ENCODE measurements around the gene PPP2R5A. TPM values are rescaled to one million over a fixed set of nuclear protein-coding genes. Genes with fewer than 3 reads are reported as not detected.

PPP2R5A gene
- total and polyA plus RNA-seq, 2 experiments from 2014 or later: 51.7 to 67.4 TPM

GRCh38 chr1:212241501-212241900, 43.7 kb upstream of the PPP2R5A start:
- Histone ChIP-seq H3K4me3 (no peak overlapping the region), H3K9me3 (ENCODE audit: low read depth) (no peaks in the 10 kb centered on the region), H3K36me3 (no peaks in the 10 kb centered on the region), H3K27me3 (no peaks in the 10 kb centered on the region), H3K4me1 (ENCODE audit: low read depth) (peaks cover 23% of the 10 kb centered on the region), H3K27ac (no peak overlapping the region)
- DNase-seq (ENCODE audit: low read depth in 1 of 2, low spot score in 1 of 2): no peak
- no peak for TF ChIP-seq CTCF (IDR thresholded peaks at IDR 0.05; ENCODE audit: low read depth, low read length)

GRCh38 chr1:212241957-212242287, 43.3 kb upstream of the PPP2R5A start:
- H3K27ac ChIP-seq: no peak overlapping the region

GRCh38 chr1:212242288-212242984, 42.8 kb upstream of the PPP2R5A start:
- TF ChIP-seq CTCF (IDR thresholded peaks at IDR 0.05; ENCODE audit: low read depth, low read length): no peak
- peaks cover 19% of the 10 kb centered on the region for H3K4me1 ChIP-seq (ENCODE audit: low read depth)
- no peaks in the 10 kb centered on the region for H3K36me3 ChIP-seq
- H3K4me3 ChIP-seq: no peak overlapping the region
- no peaks in the 10 kb centered on the region for H3K9me3 ChIP-seq (ENCODE audit: low read depth)
- H3K27me3 ChIP-seq: no peaks in the 10 kb centered on the region
- no peak overlapping the region for H3K27ac ChIP-seq
- no peak for DNase-seq (ENCODE audit: low read depth in 1 of 2, low spot score in 1 of 2)

More at GRCh38 chr1:212241957-212242287, 43.3 kb upstream of the PPP2R5A start:
- Histone ChIP-seq H3K4me1 (ENCODE audit: low read depth) (peaks cover 19% of the 10 kb centered on the region), H3K4me3 (no peak overlapping the region), H3K36me3 (no peaks in the 10 kb centered on the region), H3K27me3 (no peaks in the 10 kb centered on the region), H3K9me3 (ENCODE audit: low read depth) (no peaks in the 10 kb centered on the region)
- no peak for DNase-seq (ENCODE audit: low read depth in 1 of 2, low spot score in 1 of 2)
- TF ChIP-seq CTCF (IDR thresholded peaks at IDR 0.05; ENCODE audit: low read depth, low read length): no peak

GRCh38 chr1:212242985-212243308, 42.3 kb upstream of the PPP2R5A start:
- H3K27ac ChIP-seq: no peak overlapping the region
- DNase-seq (ENCODE audit: low read depth in 1 of 2, low spot score in 1 of 2): no peak
- H3K4me1 ChIP-seq (ENCODE audit: low read depth): peaks cover 14% of the 10 kb centered on the region
- H3K36me3 ChIP-seq: no peaks in the 10 kb centered on the region
- H3K4me3 ChIP-seq: no peak overlapping the region
- H3K9me3 ChIP-seq (ENCODE audit: low read depth): no peaks in the 10 kb centered on the region
- no peak for TF ChIP-seq CTCF (IDR thresholded peaks at IDR 0.05; ENCODE audit: low read depth, low read length)
- no peaks in the 10 kb centered on the region for H3K27me3 ChIP-seq

GRCh38 chr1:212244441-212244840, 40.8 kb upstream of the PPP2R5A start:
- Histone ChIP-seq H3K4me3 (no peak overlapping the region), H3K9me3 (ENCODE audit: low read depth) (no peaks in the 10 kb centered on the region), H3K27me3 (no peaks in the 10 kb centered on the region), H3K36me3 (no peaks in the 10 kb centered on the region), H3K27ac (no peak overlapping the region), H3K4me1 (ENCODE audit: low read depth) (peaks cover 4% of the 10 kb centered on the region)
- no peak for DNase-seq (ENCODE audit: low read depth in 1 of 2, low spot score in 1 of 2)
- TF ChIP-seq CTCF (IDR thresholded peaks at IDR 0.05; ENCODE audit: low read depth, low read length): no peak

All from cardiac muscle cell (in vitro differentiated cells and primary cell).